HepG2 (cell line): Measurements from ENCODE around the gene CAV3. TPM values are rescaled to one million over a fixed set of nuclear protein-coding genes. Genes with fewer than 3 reads are reported as not detected.

Experiments used
- EP300 ChIP-seq, 3 experiments: sonication (generic) in 1 of 3; formaldehyde crosslinking in 1 of 3; IDR thresholded peaks; 2 replicates each; pipeline versions ENCODE4 v1.5.1 to v1.6.1; 2011 to 2020; ENCODE audit warnings: low read depth in 2 of 3, low read length in 2 of 3, borderline replicate concordance in 1 of 3, improper control_type of control experiment in 1 of 3, mild to moderate bottlenecking in 1 of 3, missing genetic modification reagents in 1 of 3, moderate library complexity in 1 of 3
- FOXP1 ChIP-seq, 2 experiments: fragments of 450-650 bp in 1 of 2; IDR thresholded peaks; 2 replicates each; pipeline ENCODE4 v1.6.1; 2017 to 2018; ENCODE audit warnings: antibody characterized with exemption in 1 of 2
- GATA4 ChIP-seq: sonication (generic); IDR thresholded peaks from 2 replicates; pipeline ENCODE4 v1.6.1; 2016; ENCODE audit warnings: antibody characterized with exemption, low read depth, borderline replicate concordance
- HNF4A ChIP-seq: sonication (generic); formaldehyde crosslinking; IDR thresholded peaks from 2 replicates; pipeline ENCODE4 v1.4.0; 2020; ENCODE audit warnings: missing genetic modification reagents
- IKZF1 ChIP-seq: fragments of 450-650 bp; IDR thresholded peaks from 2 replicates; pipeline ENCODE4 v1.7.1; 2016
- KLF16 ChIP-seq, 2 experiments: sonication (generic) in 1 of 2; formaldehyde crosslinking in 1 of 2; IDR thresholded peaks; 2 replicates each; pipeline versions ENCODE4 v1.6.1 to v1.8.0; 2016 to 2023; ENCODE audit warnings: missing genetic modification reagents in 2 of 2, missing compliant biosample characterization in 1 of 2
- MAZ ChIP-seq, 2 experiments: sonication (generic) in 1 of 2; formaldehyde crosslinking in 1 of 2; IDR thresholded peaks; 2 replicates each; pipeline versions ENCODE4 v1.5.0 to v1.6.1; 2012 to 2020; ENCODE audit warnings: low read depth in 2 of 2, mild to moderate bottlenecking in 2 of 2, borderline replicate concordance in 1 of 2, improper control_type of control experiment in 1 of 2, low read length in 1 of 2, missing genetic modification reagents in 1 of 2, moderate library complexity in 1 of 2
- MED13 ChIP-seq: sonication (generic); formaldehyde crosslinking; IDR thresholded peaks from 2 replicates; pipeline ENCODE4 v1.5.0; 2020; ENCODE audit warnings: missing genetic modification reagents
- MYC ChIP-seq: sonication (generic); formaldehyde crosslinking; IDR thresholded peaks from 2 replicates; pipeline ENCODE4 v1.9.0; 2021; ENCODE audit warnings: missing genetic modification reagents, borderline replicate concordance
- REPIN1 ChIP-seq: sonication (generic); formaldehyde crosslinking; IDR thresholded peaks from 2 replicates; pipeline ENCODE4 v1.8.0; 2022; ENCODE audit warnings: missing genetic modification reagents, low read depth, mild to moderate bottlenecking, borderline replicate concordance
- SATB2 ChIP-seq: sonication (generic); formaldehyde crosslinking; IDR thresholded peaks from 2 replicates; pipeline ENCODE4 v1.5.0; 2020; ENCODE audit warnings: missing genetic modification reagents
- SOX6 ChIP-seq, 2 experiments: fragments of 450-650 bp in 1 of 2; sonication (generic) in 1 of 2; formaldehyde crosslinking in 1 of 2; IDR thresholded peaks; 2 replicates each; pipeline versions ENCODE4 v1.4.0 to v1.6.1; 2017 to 2020; ENCODE audit warnings: antibody characterized with exemption in 1 of 2, mild to moderate bottlenecking in 1 of 2, missing genetic modification reagents in 1 of 2
- YEATS2 ChIP-seq: sonication (generic); formaldehyde crosslinking; IDR thresholded peaks from 2 replicates; pipeline ENCODE4 v1.4.0; 2020; ENCODE audit warnings: missing genetic modification reagents, borderline replicate concordance
- ZNF180 ChIP-seq: sonication (generic); formaldehyde crosslinking; IDR thresholded peaks from 2 replicates; pipeline ENCODE4 v1.4.0; 2020; ENCODE audit warnings: low read depth, missing genetic modification reagents, borderline replicate concordance
- ZNF20 ChIP-seq: sonication (generic); formaldehyde crosslinking; IDR thresholded peaks from 2 replicates; pipeline ENCODE4 v1.4.0; 2020; ENCODE audit warnings: mild to moderate bottlenecking, moderate library complexity, missing genetic modification reagents
- ZNF34 ChIP-seq: sonication (generic); formaldehyde crosslinking; IDR thresholded peaks from 2 replicates; pipeline ENCODE4 v1.4.0; 2020; ENCODE audit warnings: mild to moderate bottlenecking, missing genetic modification reagents, borderline replicate concordance
- ZNF432 ChIP-seq: sonication (generic); formaldehyde crosslinking; IDR thresholded peaks from 2 replicates; pipeline ENCODE4 v1.5.0; 2020; ENCODE audit warnings: missing genetic modification reagents, mild to moderate bottlenecking, borderline replicate concordance
- ZNF501 ChIP-seq: sonication (generic); formaldehyde crosslinking; IDR thresholded peaks from 2 replicates; pipeline ENCODE4 v1.5.1; 2020; ENCODE audit warnings: mild to moderate bottlenecking, moderate library complexity, missing genetic modification reagents
- ZNF616 ChIP-seq: sonication (generic); formaldehyde crosslinking; IDR thresholded peaks from 2 replicates; pipeline ENCODE4 v1.5.0; 2020; ENCODE audit warnings: low read depth, mild to moderate bottlenecking, missing genetic modification reagents
- polyA plus RNA-seq, 8 experiments: library from polyadenylated mRNA; depleted of rRNA in 3 of 8; stranded (reverse) in 7 of 8; unstranded in 1 of 8; fragments of >200 nt; fragmentation: Illumina TruSeq in 4 of 8; extraction: Trizol in 4 of 8; gene quantifications; 2 replicates each; pipeline versions ENCODE4 v1.2.1 to v1.2.3, GENCODE V29; 2011 to 2016; ENCODE audit warnings: low read depth in 4 of 8, missing spikeins in 1 of 8, mixed read lengths in 1 of 8; ENCODE audit not compliant: insufficient read depth in 1 of 8
- total RNA-seq, 5 experiments: library from RNA; depleted of rRNA; stranded (reverse); fragments of >200 nt; fragmentation: Illumina TruSeq; extraction: Trizol; gene quantifications; 2 replicates each; pipeline ENCODE4 v1.2.3, GENCODE V29; 2016; ENCODE audit warnings: low read depth in 1 of 5
- TF ChIP-seq, protein P1 (sequence below): sonication (generic); formaldehyde crosslinking; IDR thresholded peaks from 2 replicates; pipeline ENCODE4; 2020; ENCODE audit warnings: missing genetic modification reagents, mild to moderate bottlenecking, borderline replicate concordance
- TF ChIP-seq, protein P2 (sequence below): sonication (generic); formaldehyde crosslinking; IDR thresholded peaks from 2 replicates; pipeline ENCODE4 v1.5.0; 2020; ENCODE audit warnings: missing genetic modification reagents, mild to moderate bottlenecking, borderline replicate concordance

The CAV3 gene
- total and polyA plus RNA-seq, 2 of the 13 experiments (the other 11 are each of a cell fraction or from before 2014, with no cell fraction given), result not detected

DNA sequence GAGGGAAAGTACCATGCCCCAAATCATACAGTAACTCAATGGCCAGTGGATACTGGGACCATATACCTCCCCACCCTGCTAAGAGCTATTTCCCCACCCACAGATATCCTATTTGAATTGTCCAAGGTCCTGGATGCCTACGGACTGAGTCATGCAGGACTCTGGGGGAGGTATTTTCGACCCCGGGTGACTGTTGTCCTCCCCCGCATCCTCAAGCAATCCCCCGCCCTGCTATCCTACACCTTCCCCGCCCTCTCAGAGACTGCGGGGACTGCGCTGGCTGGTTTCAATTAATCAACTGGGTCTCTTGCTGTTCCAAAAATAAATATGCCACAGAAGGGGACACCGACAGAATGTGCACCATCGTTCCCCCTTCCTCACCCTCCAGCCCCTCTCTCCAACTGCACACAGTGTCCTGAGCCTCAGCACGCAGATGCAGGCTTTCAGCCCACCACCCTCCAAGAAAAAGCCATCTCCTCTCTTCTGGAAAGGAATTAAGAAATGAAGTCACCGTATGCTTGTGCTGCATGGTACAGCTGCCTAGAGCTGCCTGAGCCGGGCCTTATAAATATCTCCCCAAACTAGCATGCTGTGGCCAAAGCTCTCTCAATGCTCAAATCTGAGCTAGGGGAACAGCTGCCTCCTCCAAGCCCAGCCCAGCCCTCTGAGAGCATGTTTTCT is 8.1 kb downstream of the CAV3 start (continued):
- TF ChIP-seq, protein P1, sequence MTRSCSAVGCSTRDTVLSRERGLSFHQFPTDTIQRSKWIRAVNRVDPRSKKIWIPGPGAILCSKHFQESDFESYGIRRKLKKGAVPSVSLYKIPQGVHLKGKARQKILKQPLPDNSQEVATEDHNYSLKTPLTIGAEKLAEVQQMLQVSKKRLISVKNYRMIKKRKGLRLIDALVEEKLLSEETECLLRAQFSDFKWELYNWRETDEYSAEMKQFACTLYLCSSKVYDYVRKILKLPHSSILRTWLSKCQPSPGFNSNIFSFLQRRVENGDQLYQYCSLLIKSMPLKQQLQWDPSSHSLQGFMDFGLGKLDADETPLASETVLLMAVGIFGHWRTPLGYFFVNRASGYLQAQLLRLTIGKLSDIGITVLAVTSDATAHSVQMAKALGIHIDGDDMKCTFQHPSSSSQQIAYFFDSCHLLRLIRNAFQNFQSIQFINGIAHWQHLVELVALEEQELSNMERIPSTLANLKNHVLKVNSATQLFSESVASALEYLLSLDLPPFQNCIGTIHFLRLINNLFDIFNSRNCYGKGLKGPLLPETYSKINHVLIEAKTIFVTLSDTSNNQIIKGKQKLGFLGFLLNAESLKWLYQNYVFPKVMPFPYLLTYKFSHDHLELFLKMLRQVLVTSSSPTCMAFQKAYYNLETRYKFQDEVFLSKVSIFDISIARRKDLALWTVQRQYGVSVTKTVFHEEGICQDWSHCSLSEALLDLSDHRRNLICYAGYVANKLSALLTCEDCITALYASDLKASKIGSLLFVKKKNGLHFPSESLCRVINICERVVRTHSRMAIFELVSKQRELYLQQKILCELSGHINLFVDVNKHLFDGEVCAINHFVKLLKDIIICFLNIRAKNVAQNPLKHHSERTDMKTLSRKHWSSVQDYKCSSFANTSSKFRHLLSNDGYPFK, result no peak
- TF ChIP-seq ZNF180 (CRISPR knock-in tag) (no peak), MED13 (no peak), FOXP1 (IDR thresholded peaks at IDR 0.05) (no peak), FOXP1 (CRISPR knock-in tag; IDR thresholded peaks at IDR 0.05) (no peak), ZNF501 (CRISPR knock-in tag) (no peak), GATA4 (no peak), ZNF616 (no peak), REPIN1 (CRISPR knock-in tag) (no peak), ZNF20 (CRISPR knock-in tag) (no peak), IKZF1 (no peak), SATB2 (CRISPR knock-in tag) (no peak), YEATS2 (no peak), MYC (CRISPR knock-in tag) (no peak), ZNF432 (CRISPR knock-in tag) (no peak), HNF4A (CRISPR knock-in tag) (peak; percentile 33; the same call in 1 of the 2 replicates), ZNF34 (no peak), KLF16 (CRISPR knock-in tag; IDR thresholded peaks at IDR 0.05) (no peak), EP300 (IDR thresholded peaks at IDR 0.05; ENCODE audit: low read depth in 2 of 2, low read length in 2 of 2) (peak in 1 of 2 experiments; percentile 56; a peak in 1 of 4 replicates), EP300 (CRISPR knock-in tag; IDR thresholded peaks at IDR 0.05; ENCODE audit: borderline replicate concordance) (no peak), SOX6 (IDR thresholded peaks at IDR 0.05) (no peak), SOX6 (CRISPR knock-in tag; IDR thresholded peaks at IDR 0.05) (peak; percentile 51; the same call in 1 of the 2 replicates), MAZ (IDR thresholded peaks at IDR 0.05; ENCODE audit: borderline replicate concordance, low read depth, low read length) (no peak), MAZ (CRISPR knock-in tag; IDR thresholded peaks at IDR 0.05; ENCODE audit: low read depth) (no peak)
- TF ChIP-seq, protein P2, sequence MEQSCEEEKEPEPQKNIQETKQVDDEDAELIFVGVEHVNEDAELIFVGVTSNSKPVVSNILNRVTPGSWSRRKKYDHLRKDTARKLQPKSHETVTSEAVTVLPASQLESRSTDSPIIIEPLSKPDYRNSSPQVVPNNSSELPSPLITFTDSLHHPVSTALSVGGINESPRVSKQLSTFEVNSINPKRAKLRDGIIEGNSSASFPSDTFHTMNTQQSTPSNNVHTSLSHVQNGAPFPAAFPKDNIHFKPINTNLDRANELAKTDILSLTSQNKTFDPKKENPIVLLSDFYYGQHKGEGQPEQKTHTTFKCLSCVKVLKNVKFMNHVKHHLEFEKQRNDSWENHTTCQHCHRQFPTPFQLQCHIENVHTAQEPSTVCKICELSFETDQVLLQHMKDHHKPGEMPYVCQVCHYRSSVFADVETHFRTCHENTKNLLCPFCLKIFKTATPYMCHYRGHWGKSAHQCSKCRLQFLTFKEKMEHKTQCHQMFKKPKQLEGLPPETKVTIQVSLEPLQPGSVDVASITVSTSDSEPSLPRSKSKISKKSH (CRISPR knock-in tag), result no peak
